A673 (cell line): ENCODE measurements around the gene CEP131.

ENCODE experiments used
- CTCF ChIP-seq: fragments of 300-800, 200-600 bp; sonication (generic); conservative IDR thresholded peaks from 2 replicates; pipeline ENCODE4 v1.5.1; 2017; ENCODE audit warnings: low read depth, mild to moderate bottlenecking, antibody characterized with exemption, low read length, moderate library complexity, mixed read lengths
- EZH2 ChIP-seq: fragments of 200-600 bp; sonication (generic); IDR thresholded peaks from 2 replicates; pipeline ENCODE4 v1.6.1; 2017; ENCODE audit warnings: borderline replicate concordance, low read depth, mild to moderate bottlenecking, mixed read lengths, antibody characterized with exemption, low read length; ENCODE audit not compliant: poor library complexity, severe bottlenecking

GRCh38 chr17:81144423-81144781, 78.4 kb downstream of the CEP131 start:
- no peak for TF ChIP-seq CTCF
- no peak for TF ChIP-seq EZH2
